Chondrocyte (in vitro differentiated cells): ENCODE data around the gene PCDHGA8. TPM values are rescaled to one million over a fixed set of nuclear protein-coding genes. Genes with fewer than 3 reads are reported as not detected.
"Not testable (repeated sequence)": the region's sequence is repeated elsewhere in the genome, so short reads cannot be mapped to it uniquely, and the experiment has no call there.

ENCODE experiments used
- DNase-seq: peaks from one replicate; pipeline ENCODE4 v3.0.0; 2021; ENCODE audit warnings: mixed read lengths, low spot score
- H3K27ac Mint-ChIP-seq: one replicate; pipeline ENCODE4 v1.8.0; 2021; ENCODE audit warnings: mild to moderate bottlenecking, moderate library complexity, mixed read lengths; ENCODE audit not compliant: unreplicated experiment
- H3K27me3 Mint-ChIP-seq: 2 replicates; pipeline ENCODE4 v1.8.0; 2021; ENCODE audit warnings: low read depth, mixed read lengths
- H3K36me3 Mint-ChIP-seq: 2 replicates; pipeline ENCODE4 v1.8.0; 2021; ENCODE audit warnings: low read depth, mixed read lengths
- H3K4me1 Mint-ChIP-seq: 2 replicates; pipeline ENCODE4 v1.8.0; 2021; ENCODE audit warnings: low read depth, mild to moderate bottlenecking, mixed read lengths
- H3K4me3 Mint-ChIP-seq: one replicate; pipeline ENCODE4 v1.8.0; 2021; ENCODE audit warnings: mild to moderate bottlenecking, moderate library complexity, mixed read lengths; ENCODE audit not compliant: unreplicated experiment
- H3K9me3 Mint-ChIP-seq: 2 replicates; pipeline ENCODE4 v1.8.0; 2021; ENCODE audit warnings: low read depth, mixed read lengths
- CTCF ChIP-seq: fragments of 200-600 bp; sonication (generic); IDR thresholded peaks from 2 replicates; pipeline ENCODE4 v1.5.0; 2021; ENCODE audit warnings: antibody characterized with exemption, mild to moderate bottlenecking, moderate library complexity
- total RNA-seq: library from RNA; stranded (reverse); gene quantifications from 3 replicates; pipeline ENCODE4 v1.2.1, GENCODE V29; 2021

PCDHGA8 gene
- total RNA-seq, 1 donor from 2014 or later: 0.47 TPM

- Mint-ChIP-seq H3K36me3 (peaks cover 13% of the 10 kb centered on the region), H3K4me1 (no peaks in the 10 kb centered on the region), H3K9me3 (peaks cover 29% of the 10 kb centered on the region), H3K27ac (no peak overlapping the region), H3K4me3 (no peak overlapping the region), H3K27me3 (no peaks in the 10 kb centered on the region)
- no peak for DNase-seq
- no peak for TF ChIP-seq CTCF
These were observed 6.2 kb downstream of the PCDHGA8 start for GRCh38 chr5:141398608-141399007.

DNA sequence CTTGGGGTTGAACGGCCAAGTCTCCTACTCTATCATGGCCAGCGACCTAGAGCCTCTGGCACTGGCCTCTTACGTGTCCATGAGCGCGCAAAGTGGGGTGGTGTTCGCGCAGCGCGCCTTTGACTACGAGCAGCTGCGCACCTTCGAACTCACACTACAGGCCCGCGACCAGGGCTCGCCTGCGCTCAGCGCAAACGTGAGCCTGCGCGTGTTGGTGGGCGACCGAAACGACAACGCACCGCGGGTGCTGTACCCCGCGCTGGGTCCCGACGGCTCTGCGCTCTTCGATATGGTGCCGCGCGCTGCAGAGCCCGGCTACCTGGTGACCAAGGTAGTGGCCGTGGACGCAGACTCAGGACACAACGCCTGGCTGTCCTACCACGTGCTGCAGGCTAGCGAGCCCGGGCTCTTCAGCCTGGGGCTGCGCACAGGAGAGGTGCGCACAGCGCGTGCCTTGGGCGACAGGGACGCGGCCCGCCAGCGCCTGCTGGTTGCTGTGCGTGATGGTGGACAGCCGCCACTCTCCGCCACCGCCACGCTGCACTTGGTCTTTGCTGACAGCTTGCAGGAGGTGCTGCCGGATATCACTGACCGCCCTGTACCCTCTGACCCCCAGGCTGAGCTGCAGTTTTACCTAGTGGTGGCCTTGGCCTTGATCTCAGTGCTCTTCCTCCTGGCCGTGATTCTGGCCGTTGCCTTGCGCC lies 7.3 kb downstream of the PCDHGA8 start:
- H3K27me3 Mint-ChIP-seq: no peaks in the 10 kb centered on the region

DNA sequence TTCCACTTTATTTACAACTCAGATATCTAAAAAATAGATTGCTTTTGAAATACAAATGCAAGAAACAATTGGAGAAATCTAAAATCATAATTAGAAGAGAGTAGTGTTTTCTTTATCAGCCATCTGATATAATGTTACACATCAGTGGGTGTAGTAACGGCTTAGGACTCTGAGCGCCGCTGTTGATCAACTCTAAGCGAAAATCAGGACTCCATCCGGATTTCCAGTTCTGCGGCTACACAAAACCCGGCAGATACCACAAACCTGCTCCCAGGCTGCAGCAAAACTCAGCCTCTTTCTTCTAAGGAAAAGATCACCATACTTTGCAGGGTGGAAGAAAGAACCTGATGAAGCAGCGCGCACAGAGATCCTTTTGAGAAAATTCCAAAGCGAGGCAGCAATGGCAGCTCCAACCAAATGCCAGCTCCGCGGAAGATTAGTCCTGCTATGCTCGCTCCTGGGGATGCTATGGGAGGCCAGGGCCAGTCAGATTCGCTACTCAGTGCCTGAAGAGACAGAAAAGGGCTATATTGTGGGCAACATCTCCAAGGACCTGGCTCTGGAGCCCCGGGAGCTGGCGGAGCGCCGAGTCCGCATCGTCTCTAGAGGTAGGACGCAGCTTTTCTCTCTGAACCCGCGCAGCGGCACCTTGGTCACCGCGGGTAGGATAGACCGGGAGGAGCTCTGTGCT lies 10.3 kb downstream of the PCDHGA8 start, which contains the start of gene PCDHGA9:
Gene PCDHGA9 (plus strand): TSS at position 226 of the 691 bp plus-strand sequence. CDS start 175 bp downstream, at position 401.
- no peak for DNase-seq
- peak; percentile 46 for TF ChIP-seq CTCF
- Mint-ChIP-seq H3K9me3 (peaks cover 22% of the 10 kb centered on the region), H3K4me1 (peaks cover 4% of the 10 kb centered on the region), H3K4me3 (no peak within 1 kb of the TSS), H3K36me3 (peaks cover 13% of the 10 kb centered on the region), H3K27me3 (no peaks in the 10 kb centered on the region), H3K27ac (no peak within 1 kb of the TSS)

More for the DNA sequence above, 7.3 kb downstream of the PCDHGA8 start:
- Mint-ChIP-seq H3K27ac (no peak overlapping the region), H3K36me3 (peaks cover 15% of the 10 kb centered on the region), H3K4me3 (no peak overlapping the region), H3K9me3 (peaks cover 30% of the 10 kb centered on the region), H3K4me1 (no peaks in the 10 kb centered on the region)
- TF ChIP-seq CTCF: no peak
- DNase-seq: peak; percentile 82

DNA sequence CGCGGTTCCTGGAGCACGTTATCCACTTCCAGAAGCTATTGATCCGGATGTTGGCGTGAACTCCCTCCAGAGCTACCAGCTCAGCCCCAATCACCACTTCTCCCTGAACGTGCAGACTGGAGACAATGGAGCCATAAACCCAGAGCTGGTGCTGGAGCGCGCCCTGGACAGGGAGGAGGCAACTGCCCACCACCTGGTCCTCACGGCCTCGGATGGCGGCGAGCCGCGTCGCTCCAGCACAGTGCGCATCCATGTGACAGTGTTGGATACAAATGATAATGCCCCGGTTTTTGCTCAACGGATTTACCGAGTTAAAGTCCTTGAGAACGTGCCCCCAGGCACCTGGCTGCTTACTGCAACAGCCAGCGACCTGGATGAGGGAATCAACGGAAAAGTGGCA lies 11.0 kb downstream of the PCDHGA8 start:
- Mint-ChIP-seq H3K4me3 (no peak overlapping the region), H3K27me3 (no peaks in the 10 kb centered on the region), H3K9me3 (peaks cover 25% of the 10 kb centered on the region), H3K27ac (no peak overlapping the region), H3K4me1 (peaks cover 9% of the 10 kb centered on the region), H3K36me3 (peaks cover 18% of the 10 kb centered on the region)
- no peak for TF ChIP-seq CTCF
- DNase-seq: no peak

DNA sequence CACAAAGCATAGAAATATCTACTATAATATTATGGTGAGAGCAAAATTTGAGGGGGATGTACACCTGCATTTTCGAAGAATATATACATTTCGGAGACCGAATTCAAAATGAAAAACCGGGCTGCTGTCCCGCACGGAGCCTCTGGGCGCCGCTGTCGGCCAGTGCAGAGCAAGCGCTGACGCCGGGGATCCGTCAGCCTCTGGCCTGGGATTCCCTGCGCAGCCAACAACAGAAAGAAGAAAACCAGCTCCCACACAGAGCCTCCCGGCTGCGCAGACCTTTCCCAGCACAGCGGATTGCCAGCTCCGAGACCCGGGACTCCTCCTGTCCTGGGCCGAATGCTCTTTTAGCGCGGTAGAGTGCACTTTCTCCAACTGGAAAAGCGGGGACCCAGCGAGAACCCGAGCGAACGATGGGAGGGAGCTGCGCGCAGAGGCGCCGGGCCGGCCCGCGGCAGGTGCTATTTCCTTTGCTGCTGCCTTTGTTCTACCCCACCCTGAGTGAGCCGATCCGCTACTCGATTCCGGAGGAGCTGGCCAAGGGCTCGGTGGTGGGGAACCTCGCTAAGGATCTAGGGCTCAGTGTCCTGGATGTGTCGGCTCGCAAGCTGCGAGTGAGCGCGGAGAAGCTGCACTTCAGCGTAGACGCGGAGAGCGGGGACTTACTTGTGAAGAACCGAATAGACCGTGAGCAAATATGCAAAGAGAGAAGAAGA lies 15.5 kb downstream of the PCDHGA8 start, which contains the start of gene PCDHGB6:
Gene PCDHGB6 (plus strand): TSS at position 232 of the 716 bp plus-strand sequence. CDS start 182 bp downstream, at position 414.
- not testable (repeated sequence) for DNase-seq
- H3K9me3 Mint-ChIP-seq: peaks cover 27% of the 10 kb centered on the region

More for the DNA sequence above, 15.5 kb downstream of the PCDHGA8 start, which contains the start of gene PCDHGB6:
- H3K27ac Mint-ChIP-seq: peak within 1 kb of the TSS; percentile 98
- H3K4me1 Mint-ChIP-seq: peaks cover 32% of the 10 kb centered on the region
- TF ChIP-seq CTCF: peak; percentile 89
- H3K4me3 Mint-ChIP-seq: peak within 1 kb of the TSS; percentile 93
- peaks cover 34% of the 10 kb centered on the region for H3K36me3 Mint-ChIP-seq
- not testable (repeated sequence) for H3K27me3 Mint-ChIP-seq
